Measurements from ENCODE around the gene RTN4R.

DNA sequence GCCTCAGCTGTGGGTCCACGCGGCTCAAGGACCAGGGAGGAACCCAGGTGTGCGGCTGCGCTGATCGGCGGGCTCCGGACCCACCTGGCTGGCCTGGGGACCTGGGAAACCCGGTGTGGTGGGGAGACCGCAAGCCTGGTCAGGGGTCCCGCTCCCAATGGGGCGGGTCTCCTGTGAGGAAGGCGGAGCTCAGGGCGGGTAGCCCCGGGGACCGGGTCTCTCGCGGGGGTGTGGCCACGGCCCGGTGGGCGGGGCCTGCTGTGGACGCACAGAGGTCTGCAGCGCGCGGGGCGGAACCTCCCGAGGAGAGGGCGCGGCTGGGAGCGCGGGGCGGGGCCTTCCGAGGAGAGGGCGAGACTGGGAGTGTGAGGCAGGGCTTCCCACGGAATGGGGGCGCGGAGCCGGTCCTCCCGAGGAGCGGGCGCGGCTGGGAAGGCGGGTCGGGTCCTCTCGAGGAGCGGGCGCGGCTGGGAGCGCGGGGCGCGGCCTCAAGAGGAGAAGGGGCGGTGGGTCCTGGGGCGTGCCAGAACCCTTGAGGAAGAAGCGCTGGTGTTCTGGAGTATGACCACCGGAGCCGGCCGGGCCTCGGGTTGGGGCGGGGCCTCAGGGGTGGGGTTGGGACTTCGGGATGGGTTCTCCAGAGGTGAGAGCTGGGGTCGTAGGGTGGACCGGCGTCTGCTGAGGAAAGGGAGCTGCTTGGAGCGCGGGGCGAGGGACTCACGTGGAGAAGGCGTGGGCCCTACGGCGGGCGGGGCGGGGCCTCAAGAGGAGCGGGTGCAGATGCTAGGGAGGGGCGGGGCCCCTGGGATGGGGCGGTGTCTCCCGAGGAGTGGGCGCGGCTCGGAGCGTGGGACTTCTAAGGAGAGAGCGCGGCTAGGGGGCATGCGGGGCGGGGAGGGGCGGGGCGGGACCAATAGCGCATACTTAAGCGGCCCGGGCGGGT is 31.0 kb upstream of the RTN4R start:
- TF ChIP-seq, protein P1, sequence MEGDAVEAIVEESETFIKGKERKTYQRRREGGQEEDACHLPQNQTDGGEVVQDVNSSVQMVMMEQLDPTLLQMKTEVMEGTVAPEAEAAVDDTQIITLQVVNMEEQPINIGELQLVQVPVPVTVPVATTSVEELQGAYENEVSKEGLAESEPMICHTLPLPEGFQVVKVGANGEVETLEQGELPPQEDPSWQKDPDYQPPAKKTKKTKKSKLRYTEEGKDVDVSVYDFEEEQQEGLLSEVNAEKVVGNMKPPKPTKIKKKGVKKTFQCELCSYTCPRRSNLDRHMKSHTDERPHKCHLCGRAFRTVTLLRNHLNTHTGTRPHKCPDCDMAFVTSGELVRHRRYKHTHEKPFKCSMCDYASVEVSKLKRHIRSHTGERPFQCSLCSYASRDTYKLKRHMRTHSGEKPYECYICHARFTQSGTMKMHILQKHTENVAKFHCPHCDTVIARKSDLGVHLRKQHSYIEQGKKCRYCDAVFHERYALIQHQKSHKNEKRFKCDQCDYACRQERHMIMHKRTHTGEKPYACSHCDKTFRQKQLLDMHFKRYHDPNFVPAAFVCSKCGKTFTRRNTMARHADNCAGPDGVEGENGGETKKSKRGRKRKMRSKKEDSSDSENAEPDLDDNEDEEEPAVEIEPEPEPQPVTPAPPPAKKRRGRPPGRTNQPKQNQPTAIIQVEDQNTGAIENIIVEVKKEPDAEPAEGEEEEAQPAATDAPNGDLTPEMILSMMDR (IDR thresholded peaks at IDR 0.05) = no peak
- no peak for TF ChIP-seq EP300 (IDR thresholded peaks at IDR 0.05)

Measured in ovary (tissue), 3 donors.